Endothelial cell of umbilical vein (primary cell): ENCODE measurements around the gene TNS2. TPM values are rescaled to one million over a fixed set of nuclear protein-coding genes. Genes with fewer than 3 reads are reported as not detected.

Source experiments
- BruUV-seq: library from RNA; stranded (reverse); fragments of 400-500 nt; replicated peaks from 2 replicates; lab custom pipeline; 2021; lab: Mats Ljungman, UMichigan
- CTCF ChIA-PET: fragments of 300-600, 350-600 bp; sonication (Branson Sonifier 250); formaldehyde crosslinking; loops from one replicate; lab custom pipeline; 2021; ENCODE audit warnings: antibody characterized with exemption, inconsistent platforms; lab: Charles Lee
- POLR2A ChIA-PET: fragments of 300-600, 350-600 bp; sonication (Branson Sonifier 250); formaldehyde crosslinking; loops from one replicate; lab custom pipeline; 2021; ENCODE audit warnings: antibody characterized with exemption, inconsistent platforms; lab: Charles Lee
- DNase-seq: peaks from one replicate; pipeline ENCODE4 v3.0.0-alpha.2; 2011; ENCODE audit warnings: low read depth, low spot score
- FAIRE-seq: peaks from 2 replicates; lab custom pipeline; 2011; peaks lifted over from hg19 to GRCh38; lab: Jason Lieb, UNC
- H2AFZ ChIP-seq: 2 replicates; pipeline ENCODE4 v1.6.0; 2012; ENCODE audit warnings: low read depth, low read length, control low read depth, inconsistent platforms
- H3K27ac ChIP-seq: 2 replicates; pipeline ENCODE4 v1.5.1; 2011; ENCODE audit warnings: low read depth, mild to moderate bottlenecking, control low read depth, low read length, moderate library complexity; ENCODE audit not compliant: insufficient read depth
- H3K27me3 ChIP-seq, 2 experiments: 2 replicates each; pipeline versions ENCODE4 v1.6.0 to v1.6.1; 2011; ENCODE audit warnings: low read length in 2 of 2, mixed read lengths in 1 of 2; ENCODE audit not compliant: control insufficient read depth in 2 of 2, insufficient read depth in 2 of 2
- H3K36me3 ChIP-seq, 2 experiments: 2 replicates in 1 of 2; 3 replicates in 1 of 2; pipeline ENCODE4 v1.5.1; 2011; ENCODE audit warnings: low read length in 2 of 2, mild to moderate bottlenecking in 1 of 2, moderate library complexity in 1 of 2; ENCODE audit not compliant: control insufficient read depth in 2 of 2, insufficient read depth in 2 of 2; ENCODE audit errors: extremely low read depth in 1 of 2
- H3K4me1 ChIP-seq: 3 replicates; pipeline ENCODE4 v1.5.1; 2011; ENCODE audit warnings: mild to moderate bottlenecking, low read length; ENCODE audit not compliant: control insufficient read depth, insufficient read depth; ENCODE audit errors: extremely low read depth
- H3K4me2 ChIP-seq: 2 replicates; pipeline ENCODE4 v1.6.1; 2011; ENCODE audit warnings: low read length, control low read depth, mixed read lengths; ENCODE audit not compliant: insufficient read depth
- H3K4me3 ChIP-seq, 3 experiments: fragments of 200-600 bp in 1 of 3; sonication (generic), shearing (Covaris generic) in 1 of 3; replicated peaks in 1 of 3; 2 replicates each; pipeline ENCODE4 v1.5.1; 2011 to 2016; ENCODE audit warnings: control low read depth in 3 of 3, low read length in 3 of 3, mild to moderate bottlenecking in 2 of 3, inconsistent platforms in 1 of 3, low read depth in 1 of 3, moderate library complexity in 1 of 3; ENCODE audit not compliant: insufficient read depth in 1 of 3
- H3K79me2 ChIP-seq: 2 replicates; pipeline ENCODE4 v1.6.0; 2012; ENCODE audit warnings: low read length, inconsistent platforms; ENCODE audit not compliant: control insufficient read depth, insufficient read depth
- H3K9ac ChIP-seq: replicated peaks from 2 replicates; pipeline ENCODE3; 2011; ENCODE audit warnings: low read length, control low read depth; ENCODE audit not compliant: insufficient read depth; ENCODE audit errors: extremely low read depth
- H3K9me1 ChIP-seq: replicated peaks from 3 replicates; pipeline ENCODE4 v1.6.0; 2011; ENCODE audit warnings: mild to moderate bottlenecking, low read length; ENCODE audit not compliant: control insufficient read depth, insufficient read depth; ENCODE audit errors: extremely low read depth
- H3K9me3 ChIP-seq: replicated peaks from 2 replicates; pipeline ENCODE4 v1.5.1; 2012; ENCODE audit warnings: low read length, inconsistent platforms; ENCODE audit not compliant: control insufficient read depth, insufficient read depth
- H4K20me1 ChIP-seq: replicated peaks from 2 replicates; pipeline ENCODE3; 2011; ENCODE audit warnings: mild to moderate bottlenecking, low read length; ENCODE audit not compliant: control insufficient read depth, insufficient read depth; ENCODE audit errors: extremely low read depth
- CTCF ChIP-seq, 2 donors: IDR thresholded peaks; 1 replicate in 1 of 2; 2 replicates in 1 of 2; pipeline ENCODE4 v1.5.1; 2011; ENCODE audit warnings: low read length in 2 of 2, mild to moderate bottlenecking in 2 of 2, moderate library complexity in 2 of 2, control low read depth in 1 of 2, inconsistent platforms in 1 of 2, low read depth in 1 of 2; ENCODE audit not compliant: insufficient read depth in 1 of 2; ENCODE audit errors: extremely low read depth in 1 of 2
- EZH2 ChIP-seq: IDR thresholded peaks from 2 replicates; pipeline ENCODE4 v1.6.1; 2012; ENCODE audit warnings: borderline replicate concordance, low read depth, mild to moderate bottlenecking, moderate library complexity, low read length, inconsistent platforms; ENCODE audit not compliant: severe bottlenecking
- FOS ChIP-seq: IDR thresholded peaks from 2 replicates; pipeline ENCODE4 v1.6.1; 2011; ENCODE audit warnings: mild to moderate bottlenecking, low read length, moderate library complexity, borderline replicate concordance; ENCODE audit not compliant: insufficient read depth
- GATA2 ChIP-seq: IDR thresholded peaks from 2 replicates; pipeline ENCODE4 v1.7.0; 2011; ENCODE audit warnings: low read depth, mild to moderate bottlenecking, moderate library complexity, mixed read lengths, low read length; ENCODE audit not compliant: insufficient read length, insufficient read depth
- JUN ChIP-seq: IDR thresholded peaks from 2 replicates; pipeline ENCODE4 v1.6.1; 2011; ENCODE audit warnings: borderline replicate concordance, low read depth; ENCODE audit not compliant: insufficient read length, insufficient read depth
- MAX ChIP-seq: IDR thresholded peaks from 2 replicates; pipeline ENCODE4 v1.6.1; 2011; ENCODE audit not compliant: insufficient read depth, insufficient read length
- MYC ChIP-seq: IDR thresholded peaks from one replicate; pipeline ENCODE4 v1.6.1; 2011; ENCODE audit warnings: mild to moderate bottlenecking, low read depth, low read length
- POLR2A ChIP-seq: IDR thresholded peaks from 2 replicates; pipeline ENCODE4 v1.6.1; 2012; ENCODE audit warnings: low read depth, mild to moderate bottlenecking, control low read depth, low read length
- POLR2AphosphoS5 ChIP-seq: IDR thresholded peaks from 2 replicates; pipeline ENCODE4 v1.6.1; 2012; ENCODE audit warnings: low read depth, mild to moderate bottlenecking, control low read depth, low read length, moderate library complexity; ENCODE audit not compliant: insufficient read depth
- dilution Hi-C: fragments of 300-500 bp; cut with MboI; formaldehyde crosslinking; loops from one replicate; pipeline ENCODE4 v1.15.0; 2019; ENCODE audit warnings: low sequenced_read_pairs; ENCODE audit not compliant: extremely low pct_ligation_motif_present
- intact Hi-C: fragments of 100-400 bp; cut with micrococcal nuclease; formaldehyde crosslinking; loops from one replicate; pipeline ENCODE4 v1.10.0; 2022
- polyA plus RNA-seq, 4 experiments: library from polyadenylated mRNA; depleted of rRNA in 3 of 4; stranded (reverse) in 3 of 4; unstranded in 1 of 4; fragments of >200 nt; gene quantifications; 2 replicates each; pipeline versions ENCODE4 v1.2.1 to v1.2.3, GENCODE V29; 2011 to 2012; ENCODE audit warnings: missing spikeins in 1 of 4
- total RNA-seq: library from RNA; stranded (reverse); gene quantifications from 2 replicates; pipeline ENCODE4 v1.2.3, GENCODE V29; 2021

The TNS2 gene
- total and polyA plus RNA-seq, 2 donors (not counting 3 experiments of a cell fraction or from before 2014, with no cell fraction given): 84.5 to 106 TPM

- no TSS peak for BruUV-seq
- H3K4me2 ChIP-seq: peak overlapping the region; percentile 19
- H3K27ac ChIP-seq: no peak overlapping the region
- H3K9me3 ChIP-seq: no peaks in the 10 kb centered on the region
- POLR2A ChIA-PET: interaction anchor here (1.6 kb wide), 1 partner anchor 27 kb away, joined by 5 read pairs; no protein-coding TSS in a partner anchor
- CTCF ChIA-PET: interaction anchor here (0.6 to 14.2 kb wide), 6 partner anchors 9 to 126 kb away, joined by 5 to 463 read pairs (median 10); partner anchors contain the start of genes IGFBP6 and SOAT2
- FAIRE-seq: peak; percentile 67
- peaks cover 0 to 20% of the 10 kb centered on the region in 2 experiments for H3K36me3 ChIP-seq
- no peak overlapping the region for H3K9ac ChIP-seq
- DNase-seq: peak; percentile 35
- dilution Hi-C loops (no loop called here), intact Hi-C loops (loop anchor here (1.0 kb wide), 1 partner anchor 27 kb away; no protein-coding TSS in a partner anchor)
- H4K20me1 ChIP-seq: no peaks in the 10 kb centered on the region
- no peak overlapping the region for H2AFZ ChIP-seq
- H3K9me1 ChIP-seq: no peaks in the 10 kb centered on the region
- H3K4me3 ChIP-seq: no peak overlapping the region
- peaks cover 29% of the 10 kb centered on the region for H3K4me1 ChIP-seq
- no peaks in the 10 kb centered on the region for H3K79me2 ChIP-seq
- TF ChIP-seq CTCF (IDR thresholded peaks at IDR 0.05; ENCODE audit: extremely low read depth in 1 of 2, insufficient read depth in 1 of 2, low read depth in 1 of 2, low read length in 2 of 2): peak in 1 of 2 donors; percentile 26
- TF ChIP-seq JUN: no peak
- no peaks in the 10 kb centered on the region for H3K27me3 ChIP-seq
Measured at GRCh38 chr12:53071591-53072551, 22.0 kb downstream of the TNS2 start.

- peaks cover 21% of the 10 kb centered on the region for H3K4me1 ChIP-seq
- dilution Hi-C loops: no loop called here
- H2AFZ ChIP-seq: no peak overlapping the region
- no TSS peak for BruUV-seq
- peaks cover 0 to 22% of the 10 kb centered on the region in 2 experiments for H3K36me3 ChIP-seq
- peaks cover 11% of the 10 kb centered on the region for H3K79me2 ChIP-seq
- H3K27me3 ChIP-seq: no peaks in the 10 kb centered on the region
- H3K9me1 ChIP-seq: no peaks in the 10 kb centered on the region
- H3K27ac ChIP-seq: no peak overlapping the region
- no peak overlapping the region for H3K4me3 ChIP-seq
- DNase-seq (no peak), FAIRE-seq (no peak)
- H3K9me3 ChIP-seq: no peaks in the 10 kb centered on the region
- POLR2A ChIA-PET: no interaction called here
- H3K9ac ChIP-seq: no peak overlapping the region
- no peaks in the 10 kb centered on the region for H4K20me1 ChIP-seq
- no peak for TF ChIP-seq GATA2
- TF ChIP-seq POLR2AphosphoS5: no peak
- no peak for TF ChIP-seq MAX
- no peak for TF ChIP-seq FOS
- no peak for TF ChIP-seq POLR2A
- TF ChIP-seq CTCF (IDR thresholded peaks at IDR 0.05; ENCODE audit: extremely low read depth in 1 of 2, insufficient read depth in 1 of 2, low read depth in 1 of 2, low read length in 2 of 2): no peak
- no peak for TF ChIP-seq EZH2
- TF ChIP-seq JUN: no peak
- no peak for TF ChIP-seq MYC
- CTCF ChIA-PET: interaction anchor here (14.2 kb wide), 1 partner anchor 26 kb away, joined by 463 read pairs; the partner anchor contains the start of genes IGFBP6 and SOAT2
- intact Hi-C loops: no loop called here
- no peak overlapping the region for H3K4me2 ChIP-seq
Measured at GRCh38 chr12:53073881-53074280, 24.0 kb downstream of the TNS2 start.
